HEK293T (cell line): Measurements from ENCODE around the gene ARHGAP29.

ENCODE experiments used
- ARNT ChIP-seq: fragments of 450-650 bp; IDR thresholded peaks from 2 replicates; pipeline ENCODE4 v1.6.1; 2017; ENCODE audit warnings: mild to moderate bottlenecking
- BHLHE40 ChIP-seq: fragments of 450-650 bp; IDR thresholded peaks from 2 replicates; pipeline ENCODE4 v1.6.1; 2016; ENCODE audit warnings: mild to moderate bottlenecking, moderate library complexity, borderline replicate concordance
- ELF4 ChIP-seq: fragments of 450-650 bp; IDR thresholded peaks from 2 replicates; pipeline ENCODE4 v1.6.1; 2017; ENCODE audit warnings: antibody characterized with exemption
- FOXA1 ChIP-seq: fragments of 450-650 bp; IDR thresholded peaks from 2 replicates; pipeline ENCODE4 v1.6.1; 2016; ENCODE audit warnings: mild to moderate bottlenecking
- FOXK2 ChIP-seq: fragments of 450-650 bp; IDR thresholded peaks from 2 replicates; pipeline ENCODE4 v1.6.1; 2016; ENCODE audit warnings: mild to moderate bottlenecking
- FOXM1 ChIP-seq: fragments of 450-650 bp; IDR thresholded peaks from 2 replicates; pipeline ENCODE4 v1.6.1; 2017; ENCODE audit warnings: mild to moderate bottlenecking, borderline replicate concordance
- HDGF ChIP-seq: fragments of 450-650 bp; IDR thresholded peaks from 2 replicates; pipeline ENCODE4 v1.6.1; 2017; ENCODE audit warnings: antibody characterized with exemption, borderline replicate concordance
- L3MBTL2 ChIP-seq: fragments of 450-650 bp; conservative IDR thresholded peaks from 2 replicates; pipeline ENCODE4 v1.6.1; 2016; ENCODE audit warnings: mild to moderate bottlenecking
- LEF1 ChIP-seq: fragments of 450-650 bp; IDR thresholded peaks from 2 replicates; pipeline ENCODE4 v1.6.1; 2017; ENCODE audit warnings: mild to moderate bottlenecking, borderline replicate concordance
- PKNOX1 ChIP-seq: fragments of 450-650 bp; IDR thresholded peaks from 2 replicates; pipeline ENCODE4 v1.6.1; 2016
- SP1 ChIP-seq: fragments of 450-650 bp; IDR thresholded peaks from 2 replicates; pipeline ENCODE4 v1.6.1; 2017
- SUZ12 ChIP-seq: fragments of 450-650 bp; IDR thresholded peaks from 2 replicates; pipeline ENCODE4 v1.6.1; 2016; ENCODE audit warnings: mild to moderate bottlenecking
- TARDBP ChIP-seq: fragments of 450-650 bp; IDR thresholded peaks from 2 replicates; pipeline ENCODE4 v1.6.1; 2016
- ZNF384 ChIP-seq: fragments of 450-650 bp; IDR thresholded peaks from 2 replicates; pipeline ENCODE4 v1.6.1; 2016

- TF ChIP-seq ZNF384 (no peak), SUZ12 (no peak), FOXK2 (no peak), BHLHE40 (no peak), FOXA1 (no peak), ELF4 (no peak), SP1 (no peak), FOXM1 (no peak), TARDBP (no peak), ARNT (no peak), HDGF (no peak), L3MBTL2 (no peak), PKNOX1 (no peak), LEF1 (no peak)
Measured at GRCh38 chr1:94259635-94260289, 22.4 kb upstream of the ARHGAP29 start.
